ENCODE measurements around the gene LECT2. TPM values are rescaled to one million over a fixed set of nuclear protein-coding genes. Genes with fewer than 3 reads are reported as not detected.
A peak's percentile ranks its signal among the peaks of the same experiment; 100 is the strongest.

LECT2 gene
- total and polyA plus RNA-seq, 4 experiments from 2014 or later = not detected

DNA sequence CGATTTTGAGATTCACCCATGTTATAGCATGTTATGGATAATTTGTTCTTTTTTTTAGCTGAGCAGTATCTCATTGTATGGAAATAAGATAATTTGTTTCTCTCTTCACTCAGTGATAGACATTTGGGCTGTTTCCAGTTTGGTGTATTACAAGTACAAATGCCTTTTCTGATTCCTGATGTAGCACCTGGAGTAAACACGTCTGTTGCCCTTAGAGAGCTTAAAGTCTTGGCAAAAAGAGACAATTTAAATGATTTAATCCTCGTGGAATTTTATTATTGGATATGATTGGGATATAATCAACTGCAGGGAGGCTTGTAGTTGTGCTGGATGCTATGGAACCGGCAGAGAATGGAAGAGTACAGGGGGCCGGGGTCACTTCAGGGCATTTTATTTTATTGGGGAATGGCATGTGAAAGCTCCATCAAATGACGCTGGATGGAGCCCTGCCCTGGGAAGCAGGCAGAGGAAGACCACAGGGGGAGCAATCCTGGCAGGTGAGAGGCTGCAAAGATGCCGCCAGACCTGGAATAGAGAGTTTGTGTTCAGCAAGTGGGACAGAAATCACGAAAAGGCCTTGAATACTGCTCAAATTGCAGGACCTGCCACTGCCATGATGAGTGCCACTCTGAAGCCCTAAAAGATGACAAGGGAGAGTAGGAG, 43.0 kb upstream of the LECT2 start:
- Histone ChIP-seq H3K9me3 (ENCODE audit: control insufficient read depth in 1 of 2, low read length in 2 of 2) (no peaks in the 10 kb centered on the region), H3K27ac (ENCODE audit: low read depth, low read length) (no peak overlapping the region), H3K4me3 (ENCODE audit: low read length in 2 of 2) (no peak overlapping the region), H3K4me1 (ENCODE audit: insufficient read depth, low read length) (no peaks in the 10 kb centered on the region), H3K27me3 (ENCODE audit: insufficient read depth, low read length) (no peaks in the 10 kb centered on the region), H3K36me3 (ENCODE audit: insufficient read depth, low read length) (no peaks in the 10 kb centered on the region)
- H3K27me3 Mint-ChIP-seq = peaks cover 6 to 8% of the 10 kb centered on the region in 2 donors
- H3K9me3 Mint-ChIP-seq = peaks cover 0 to 3% (median 0%) of the 10 kb centered on the region in 8 donors
- POLR2A ChIA-PET (ENCODE audit: partially characterized antibody) = no interaction called here
- no peak overlapping the region for H3K4me3 Mint-ChIP-seq
- CTCF ChIA-PET (ENCODE audit: partially characterized antibody) = no interaction called here
- DNase-seq = no peak
- no peaks in the 10 kb centered on the region for H3K4me1 Mint-ChIP-seq
- no peak overlapping the region for H3K27ac Mint-ChIP-seq
- intact Hi-C loops (cut with micrococcal nuclease) = no loop called here
- H3K36me3 Mint-ChIP-seq = no peaks in the 10 kb centered on the region

DNA sequence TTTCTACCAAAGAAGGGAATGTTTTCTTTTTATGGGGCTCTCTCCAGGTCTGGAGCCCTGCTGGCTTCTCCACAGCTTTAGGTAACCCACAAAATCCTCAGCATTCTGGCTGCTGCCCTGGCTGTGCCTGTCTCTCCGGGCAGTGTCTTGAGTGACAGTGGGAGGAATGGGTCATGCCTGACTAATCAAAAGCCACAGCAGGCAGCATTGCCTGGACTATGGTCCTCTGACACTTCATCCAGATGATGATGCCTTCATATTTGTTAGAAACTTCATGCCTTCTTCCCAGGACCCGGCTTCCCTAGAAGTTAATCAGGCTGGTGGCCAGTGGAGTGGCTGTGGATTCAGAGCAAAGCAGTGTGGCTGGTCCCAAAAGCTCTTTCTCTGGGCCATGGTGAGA, 41.8 kb upstream of the LECT2 start:
- no peak for DNase-seq
- Mint-ChIP-seq H3K4me1 (no peaks in the 10 kb centered on the region), H3K9me3 (peaks cover 0 to 3% (median 0%) of the 10 kb centered on the region in 8 donors), H3K36me3 (no peaks in the 10 kb centered on the region), H3K4me3 (no peak overlapping the region), H3K27me3 (peaks cover 6 to 8% of the 10 kb centered on the region in 2 donors), H3K27ac (no peak overlapping the region)
- Histone ChIP-seq H3K4me3 (ENCODE audit: low read length in 2 of 2) (no peak overlapping the region), H3K27me3 (ENCODE audit: insufficient read depth, low read length) (no peaks in the 10 kb centered on the region), H3K27ac (ENCODE audit: low read depth, low read length) (no peak overlapping the region), H3K4me1 (ENCODE audit: insufficient read depth, low read length) (no peaks in the 10 kb centered on the region), H3K36me3 (ENCODE audit: insufficient read depth, low read length) (no peaks in the 10 kb centered on the region), H3K9me3 (ENCODE audit: control insufficient read depth in 1 of 2, low read length in 2 of 2) (no peaks in the 10 kb centered on the region)
- intact Hi-C loops (cut with micrococcal nuclease) = no loop called here
- ChIA-PET CTCF (ENCODE audit: partially characterized antibody) (no interaction called here), POLR2A (ENCODE audit: partially characterized antibody) (no interaction called here)

DNA sequence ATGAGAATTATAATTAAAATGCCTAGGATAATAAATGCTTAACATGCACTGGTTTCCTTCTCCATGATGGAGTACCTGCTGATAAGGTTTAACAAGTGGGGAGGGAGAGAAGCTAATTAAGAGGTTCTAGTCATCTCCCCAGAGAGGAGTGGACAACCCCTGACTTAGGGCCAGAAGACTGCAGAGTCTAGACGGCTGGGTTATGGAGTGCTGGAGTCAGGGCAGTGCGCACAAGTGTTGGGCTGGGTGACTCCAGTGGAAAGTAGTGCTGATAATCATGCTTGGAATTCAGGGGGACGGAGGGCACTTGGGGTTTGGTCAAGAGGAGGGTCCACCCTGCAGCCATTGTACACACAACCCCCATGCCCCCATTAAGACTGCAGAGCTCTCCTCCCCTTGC, 41.2 kb upstream of the LECT2 start:
- H3K4me1 Mint-ChIP-seq = no peaks in the 10 kb centered on the region
- Histone ChIP-seq H3K27ac (ENCODE audit: low read depth, low read length) (no peak overlapping the region), H3K9me3 (ENCODE audit: control insufficient read depth in 1 of 2, low read length in 2 of 2) (no peaks in the 10 kb centered on the region), H3K36me3 (ENCODE audit: insufficient read depth, low read length) (no peaks in the 10 kb centered on the region), H3K4me3 (ENCODE audit: low read length in 2 of 2) (no peak overlapping the region), H3K27me3 (ENCODE audit: insufficient read depth, low read length) (no peaks in the 10 kb centered on the region), H3K4me1 (ENCODE audit: insufficient read depth, low read length) (no peaks in the 10 kb centered on the region)
- no peaks in the 10 kb centered on the region for H3K36me3 Mint-ChIP-seq
- intact Hi-C loops (cut with micrococcal nuclease) = no loop called here
- no peak overlapping the region for H3K4me3 Mint-ChIP-seq
- ChIA-PET POLR2A (ENCODE audit: partially characterized antibody) (no interaction called here), CTCF (ENCODE audit: partially characterized antibody) (no interaction called here)
- DNase-seq = no peak
- H3K9me3 Mint-ChIP-seq = peaks cover 0 to 3% (median 0%) of the 10 kb centered on the region in 8 donors
- no peak overlapping the region for H3K27ac Mint-ChIP-seq
- H3K27me3 Mint-ChIP-seq = peaks cover 6 to 8% of the 10 kb centered on the region in 2 donors

DNA sequence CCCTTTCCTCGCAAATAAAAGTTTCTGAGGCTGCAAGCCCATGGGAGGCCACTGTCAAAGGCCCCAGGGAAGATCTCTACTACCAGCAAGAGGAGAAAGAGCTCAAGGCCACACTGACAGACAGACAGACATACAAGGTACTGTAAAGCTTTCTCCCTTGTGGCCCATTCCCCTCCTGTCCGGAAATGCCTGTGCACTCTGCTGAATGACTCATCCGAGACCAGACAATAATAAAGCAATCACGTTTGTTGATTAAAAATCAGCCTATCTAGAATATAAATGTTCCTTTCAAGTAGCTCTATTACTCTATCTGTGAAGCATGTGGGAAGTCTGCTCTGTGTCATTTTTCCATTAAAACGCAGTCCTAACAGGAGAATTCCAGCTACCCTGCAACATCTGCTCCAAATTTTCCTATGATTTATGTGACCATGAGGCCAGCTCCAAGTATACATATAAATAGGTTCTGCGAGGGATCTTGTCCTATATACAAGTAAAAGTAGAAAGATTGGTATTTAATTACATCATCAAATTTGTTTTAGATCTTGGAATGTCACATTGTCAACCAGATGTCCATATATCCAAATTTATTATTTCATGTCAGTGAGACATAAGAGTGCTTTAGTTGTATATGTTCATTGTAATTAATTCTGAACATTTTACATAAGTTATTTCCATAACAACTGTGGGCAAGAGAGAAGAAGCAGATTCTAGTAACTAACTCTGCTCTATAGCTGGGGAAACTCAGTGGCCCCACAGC, 39.3 kb upstream of the LECT2 start:
- H3K4me1 Mint-ChIP-seq = no peaks in the 10 kb centered on the region
- POLR2A ChIA-PET (ENCODE audit: partially characterized antibody) = interaction anchor here (0.7 kb wide), 1 partner anchor 16 kb away, joined by 3 read pairs; no protein-coding TSS in a partner anchor
- H3K9me3 Mint-ChIP-seq = peaks cover 0 to 3% (median 0%) of the 10 kb centered on the region in 8 donors
- Histone ChIP-seq H3K27me3 (ENCODE audit: insufficient read depth, low read length) (no peaks in the 10 kb centered on the region), H3K4me1 (ENCODE audit: insufficient read depth, low read length) (no peaks in the 10 kb centered on the region), H3K9me3 (ENCODE audit: control insufficient read depth in 1 of 2, low read length in 2 of 2) (no peaks in the 10 kb centered on the region), H3K4me3 (ENCODE audit: low read length in 2 of 2) (no peak overlapping the region), H3K27ac (ENCODE audit: low read depth, low read length) (no peak overlapping the region), H3K36me3 (ENCODE audit: insufficient read depth, low read length) (no peaks in the 10 kb centered on the region)
- DNase-seq = no peak
- peaks cover 5 to 7% of the 10 kb centered on the region in 2 donors for H3K27me3 Mint-ChIP-seq
- CTCF ChIA-PET (ENCODE audit: partially characterized antibody) = interaction anchor here (1.2 kb wide), 1 partner anchor 16 kb away, joined by 5 read pairs; no protein-coding TSS in a partner anchor
- no peak overlapping the region for H3K27ac Mint-ChIP-seq
- no peaks in the 10 kb centered on the region for H3K36me3 Mint-ChIP-seq
- no peak overlapping the region for H3K4me3 Mint-ChIP-seq
- intact Hi-C loops (cut with micrococcal nuclease) = no loop called here

DNA sequence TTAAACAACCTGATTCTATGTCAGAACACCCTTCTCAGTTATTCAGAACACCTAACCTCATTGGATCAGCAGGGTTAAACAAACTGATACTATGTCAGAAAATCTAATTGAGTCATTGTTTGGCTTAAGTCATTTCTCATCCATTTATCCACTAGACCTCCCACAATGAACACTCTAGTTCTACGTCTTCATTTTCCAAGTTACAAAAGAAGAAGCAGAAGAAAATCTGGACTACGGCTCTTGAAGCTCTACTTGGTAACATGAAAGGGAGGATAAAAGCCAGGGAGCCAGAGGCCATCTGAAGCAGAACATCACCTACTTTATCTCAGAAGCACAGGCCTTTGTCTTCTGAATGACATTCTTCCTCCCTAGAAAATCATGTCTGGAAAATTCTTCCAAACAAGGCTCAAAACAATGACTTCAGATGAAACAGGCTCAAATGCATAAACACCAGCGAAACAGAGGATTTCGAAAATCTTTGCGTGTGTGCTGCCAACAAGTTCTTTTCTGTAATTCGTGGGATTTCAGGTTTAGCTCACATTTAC, 38.6 kb upstream of the LECT2 start:
- CTCF ChIA-PET (ENCODE audit: partially characterized antibody) = interaction anchor here (1.3 kb wide), 1 partner anchor 13 kb away, joined by 3 read pairs; no protein-coding TSS in a partner anchor
- POLR2A ChIA-PET (ENCODE audit: partially characterized antibody) = interaction anchor here (0.7 kb wide), 1 partner anchor 16 kb away, joined by 3 read pairs; no protein-coding TSS in a partner anchor
- no peak for DNase-seq
- Histone ChIP-seq H3K4me3 (ENCODE audit: low read length in 2 of 2) (no peak overlapping the region), H3K36me3 (ENCODE audit: insufficient read depth, low read length) (no peaks in the 10 kb centered on the region), H3K9me3 (ENCODE audit: control insufficient read depth in 1 of 2, low read length in 2 of 2) (no peaks in the 10 kb centered on the region), H3K27ac (ENCODE audit: low read depth, low read length) (no peak overlapping the region), H3K4me1 (ENCODE audit: insufficient read depth, low read length) (no peaks in the 10 kb centered on the region), H3K27me3 (ENCODE audit: insufficient read depth, low read length) (no peaks in the 10 kb centered on the region)
- no peak overlapping the region for H3K27ac Mint-ChIP-seq
- H3K4me1 Mint-ChIP-seq = no peaks in the 10 kb centered on the region
- intact Hi-C loops (cut with micrococcal nuclease) = no loop called here
- H3K9me3 Mint-ChIP-seq = peaks cover 0 to 3% (median 0%) of the 10 kb centered on the region in 8 donors
- H3K27me3 Mint-ChIP-seq = peaks cover 5 to 7% of the 10 kb centered on the region in 2 donors
- no peak overlapping the region for H3K4me3 Mint-ChIP-seq
- H3K36me3 Mint-ChIP-seq = no peaks in the 10 kb centered on the region

DNA sequence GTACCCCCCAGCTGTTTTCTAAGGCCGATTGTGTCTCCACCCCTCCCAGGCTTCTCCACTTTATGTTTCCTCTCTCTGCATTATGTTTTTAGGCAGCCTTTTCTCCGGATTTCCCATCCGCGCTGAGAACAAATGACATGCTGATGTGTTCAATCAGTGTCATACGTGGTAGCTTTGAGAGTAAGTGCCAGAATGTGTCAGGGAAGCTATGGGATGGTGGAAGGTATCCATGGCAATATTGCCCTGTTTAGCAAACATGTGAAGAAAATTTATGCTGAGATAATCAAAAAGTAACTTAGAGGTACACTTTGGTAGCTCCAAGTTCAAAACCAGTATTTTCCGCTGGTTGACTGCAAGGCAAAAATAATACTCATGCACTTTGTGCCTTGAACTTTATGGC, 36.6 kb upstream of the LECT2 start:
- H3K36me3 Mint-ChIP-seq = no peaks in the 10 kb centered on the region
- peaks cover 4 to 7% of the 10 kb centered on the region in 2 donors for H3K27me3 Mint-ChIP-seq
- no peaks in the 10 kb centered on the region for H3K4me1 Mint-ChIP-seq
- H3K27ac ChIP-seq (ENCODE audit: low read depth, low read length) = no peak overlapping the region
- no peaks in the 10 kb centered on the region for H3K27me3 ChIP-seq (ENCODE audit: insufficient read depth, low read length)
- H3K27ac Mint-ChIP-seq = no peak overlapping the region
- no peaks in the 10 kb centered on the region for H3K9me3 ChIP-seq (ENCODE audit: control insufficient read depth in 1 of 2, low read length in 2 of 2)
- no peak overlapping the region for H3K4me3 Mint-ChIP-seq
- peaks cover 0 to 3% (median 0%) of the 10 kb centered on the region in 8 donors for H3K9me3 Mint-ChIP-seq
- no peaks in the 10 kb centered on the region for H3K36me3 ChIP-seq (ENCODE audit: insufficient read depth, low read length)
- POLR2A ChIA-PET (ENCODE audit: partially characterized antibody) = no interaction called here
- no peaks in the 10 kb centered on the region for H3K4me1 ChIP-seq (ENCODE audit: insufficient read depth, low read length)
- CTCF ChIA-PET (ENCODE audit: partially characterized antibody) = no interaction called here
- intact Hi-C loops (cut with micrococcal nuclease) = no loop called here
- no peak overlapping the region for H3K4me3 ChIP-seq (ENCODE audit: low read length in 2 of 2)
- DNase-seq = no peak

DNA sequence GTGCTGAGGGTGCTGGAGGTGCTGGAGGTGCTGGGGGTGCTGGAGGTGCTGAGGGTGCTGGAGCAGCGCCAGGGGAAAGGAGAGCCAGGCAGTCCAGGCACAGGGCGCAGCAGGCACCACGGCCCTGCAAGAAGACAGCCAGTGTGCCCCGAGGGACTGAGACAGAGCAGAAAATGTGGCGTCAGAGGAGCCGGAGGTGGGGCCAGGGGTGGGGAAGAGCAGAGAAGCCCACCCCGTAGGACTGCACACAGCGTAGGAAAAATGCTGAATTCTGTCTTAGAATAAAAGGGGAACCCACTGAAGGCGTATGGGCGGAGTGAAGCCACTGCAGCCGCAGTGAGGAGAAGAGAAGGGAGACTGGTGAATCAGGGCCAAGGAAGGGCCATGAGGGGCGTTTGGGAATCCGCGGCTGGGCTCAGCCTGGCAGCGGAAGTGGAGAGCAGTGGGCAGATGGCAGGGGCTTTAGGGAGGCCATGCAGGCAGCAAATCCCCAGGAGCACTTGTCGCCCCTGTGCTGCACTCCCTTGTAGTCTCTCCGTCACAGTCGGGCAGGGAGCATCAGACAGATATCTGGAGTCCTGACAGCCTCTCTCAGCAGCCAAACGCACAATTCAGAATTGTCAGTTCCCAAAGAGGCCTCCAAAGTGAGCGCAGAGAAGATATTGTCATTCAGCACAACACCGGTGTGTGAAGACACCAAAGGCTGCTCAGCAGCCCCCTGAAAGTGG, 35.9 kb upstream of the LECT2 start:
- H3K36me3 Mint-ChIP-seq = no peaks in the 10 kb centered on the region
- peak overlapping the region in 1 of 8 donors; percentile 53 for H3K4me3 Mint-ChIP-seq
- Histone ChIP-seq H3K36me3 (ENCODE audit: insufficient read depth, low read length) (no peaks in the 10 kb centered on the region), H3K9me3 (ENCODE audit: control insufficient read depth in 1 of 2, low read length in 2 of 2) (no peaks in the 10 kb centered on the region), H3K27ac (ENCODE audit: low read depth, low read length) (no peak overlapping the region), H3K27me3 (ENCODE audit: insufficient read depth, low read length) (no peaks in the 10 kb centered on the region), H3K4me3 (ENCODE audit: low read length in 2 of 2) (no peak overlapping the region), H3K4me1 (ENCODE audit: insufficient read depth, low read length) (no peaks in the 10 kb centered on the region)
- H3K27me3 Mint-ChIP-seq = peaks cover 4 to 5% of the 10 kb centered on the region in 2 donors
- H3K9me3 Mint-ChIP-seq = peaks cover 0 to 3% (median 0%) of the 10 kb centered on the region in 8 donors
- H3K27ac Mint-ChIP-seq = no peak overlapping the region
- no peaks in the 10 kb centered on the region for H3K4me1 Mint-ChIP-seq
- no peak for DNase-seq
- POLR2A ChIA-PET (ENCODE audit: partially characterized antibody) = no interaction called here
- CTCF ChIA-PET (ENCODE audit: partially characterized antibody) = no interaction called here
- intact Hi-C loops (cut with micrococcal nuclease) = no loop called here

Data from CD4-positive, alpha-beta memory T cell (primary cell).